Psoas muscle (tissue), 8 donors: Measurements from ENCODE around the gene SMYD3. TPM values are rescaled to one million over a fixed set of nuclear protein-coding genes. Genes with fewer than 3 reads are reported as not detected.

ENCODE experiments used
- ATAC-seq, 4 donors: fragments of 200-7000 bp; cut with Tn5 transposase; one replicate each; pipeline ENCODE4 v1.9.1; 2020; ENCODE audit warnings: moderate library complexity in 3 of 4, mild to moderate bottlenecking in 2 of 4
- DNase-seq, 2 donors: peaks; one replicate each; pipeline ENCODE4 v3.0.0-alpha.2; 2020
- H3K27ac ChIP-seq: fragments of 200-600 bp; one replicate; pipeline ENCODE4 v1.8.0; 2022
- H3K27me3 ChIP-seq, 3 donors: fragments of 200-600 bp in 1 of 3; one replicate each; pipeline versions ENCODE4 v1.6.1 to v1.8.0; 2013 to 2022; ENCODE audit warnings: low read length in 2 of 3, mild to moderate bottlenecking in 2 of 3, moderate library complexity in 1 of 3; ENCODE audit not compliant: insufficient read depth in 3 of 3
- H3K36me3 ChIP-seq, 2 donors: fragments of 200-600 bp in 1 of 2; one replicate each; pipeline versions ENCODE4 v1.6.1 to v1.8.0; 2013 to 2022; ENCODE audit warnings: low read depth in 1 of 2, mild to moderate bottlenecking in 1 of 2, moderate library complexity in 1 of 2; ENCODE audit not compliant: insufficient read depth in 1 of 2
- H3K4me1 ChIP-seq: fragments of 200-600 bp; one replicate; pipeline ENCODE4 v1.8.0; 2022
- H3K4me3 ChIP-seq: fragments of 200-600 bp; one replicate; pipeline ENCODE4 v1.8.0; 2022; ENCODE audit warnings: mild to moderate bottlenecking
- H3K9me3 ChIP-seq: fragments of 200-600 bp; one replicate; pipeline ENCODE4 v1.8.0; 2022
- CTCF ChIP-seq: fragments of 200-600 bp; IDR thresholded peaks from one replicate; pipeline ENCODE4 v1.8.0; 2022; ENCODE audit warnings: antibody characterized with exemption
- WGBS, 3 donors: extraction: QIAGEN DNeasy Blood & Tissue Kit; methylation state at CpG; one replicate each; pipeline versions ENCODE4 v1.1.6 to v1.1.7; 2013; 5-methylcytosine and 5-hydroxymethylcytosine counted together
- intact Hi-C, 2 donors: fragments of 100-400 bp; cut with DNase I; formaldehyde crosslinking; loops; one replicate each; pipeline versions ENCODE4 v1.11.0 to v1.14.2; 2022
- polyA plus RNA-seq, 3 donors: library from polyadenylated mRNA; stranded (reverse); fragments of 200-250 nt; gene quantifications; one replicate each; pipeline ENCODE4 v1.2.3, GENCODE V29; 2013
- total RNA-seq, 4 donors: library from RNA; stranded (reverse); fragmentation: NEBNext Ultra II Directional in 2 of 4; extraction: Animal tissue kit (Norgen Biotek cat#: 25700) in 2 of 4; gene quantifications; one replicate each; pipeline versions ENCODE4 v1.2.1 to v1.2.4, GENCODE V29; 2021 to 2023
- donor health status: healthy with polysubstance abuse.
- donor health status: DM: no; HTN: no; CAD: no; lungs with moderate emphysema.
- donor health status: Bipolar disorder and iron deficiency.
- donor health status: healthy.
- donor health status: DM: yes; HTN: yes; CAD: no.
- donor health status: DM: no; HTN: no; CAD: no.
- donor health status: DM: no; HTN: no; CAD: no.
- donor health status: DM: yes; HTN: yes; CAD: no.

Gene SMYD3
- total and polyA plus RNA-seq, 7 donors, result 2.9 to 6.4 (median 4.9) TPM

- DNase-seq (no peak), ATAC-seq (no peak)
- H3K4me1 ChIP-seq, result no peaks in the 10 kb centered on the region
- TF ChIP-seq CTCF, result no peak
- no peaks in the 10 kb centered on the region for H3K27me3 ChIP-seq
- intact Hi-C loops, result no loop called here
- no peak overlapping the region for H3K27ac ChIP-seq
- no peaks in the 10 kb centered on the region for H3K36me3 ChIP-seq
- no peaks in the 10 kb centered on the region for H3K9me3 ChIP-seq
- H3K4me3 ChIP-seq, result no peak overlapping the region
These were observed 236.8 kb downstream of the SMYD3 start for GRCh38 chr1:246270236-246270635.

DNA sequence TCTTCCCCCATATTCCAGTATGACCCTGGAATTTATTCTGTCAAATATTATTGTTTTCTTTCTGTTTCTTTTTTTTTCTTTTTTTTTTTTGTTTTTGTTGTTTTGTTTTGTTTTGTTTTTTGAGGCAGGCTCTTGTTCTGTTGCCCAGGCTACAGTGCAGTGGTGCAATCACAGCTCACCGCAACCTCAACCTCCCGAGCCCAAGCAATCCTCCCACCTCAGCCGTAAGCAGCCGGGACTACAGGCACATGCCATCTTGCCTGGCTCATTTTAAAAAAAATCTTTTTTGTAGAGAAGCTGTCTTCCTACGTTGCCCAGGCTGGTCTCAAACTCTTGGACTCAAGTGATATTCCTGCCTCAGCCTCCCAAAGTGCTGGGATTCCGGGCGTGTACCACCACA lies 237.6 kb downstream of the SMYD3 start:
- no peaks in the 10 kb centered on the region for H3K36me3 ChIP-seq
- ATAC-seq (no peak), DNase-seq (no peak)
- no peaks in the 10 kb centered on the region for H3K27me3 ChIP-seq
- no peak for TF ChIP-seq CTCF
- H3K4me3 ChIP-seq, result no peak overlapping the region
- intact Hi-C loops, result no loop called here
- 94 to 99% (median 96%) methylated on average over 7 of the region's 7 CpGs for WGBS, 3 donors
- no peak overlapping the region for H3K27ac ChIP-seq
- H3K9me3 ChIP-seq, result no peaks in the 10 kb centered on the region
- no peaks in the 10 kb centered on the region for H3K4me1 ChIP-seq

GRCh38 chr1:246267896-246268295 lies 239.2 kb downstream of the SMYD3 start:
- Histone ChIP-seq H3K4me3 (no peak overlapping the region), H3K27me3 (no peaks in the 10 kb centered on the region), H3K4me1 (no peaks in the 10 kb centered on the region), H3K36me3 (no peaks in the 10 kb centered on the region), H3K27ac (no peak overlapping the region), H3K9me3 (no peaks in the 10 kb centered on the region)
- intact Hi-C loops, result no loop called here
- 75 to 80% (median 78%) methylated on average over 5 of the region's 5 CpGs for WGBS, 3 donors
- no peak for TF ChIP-seq CTCF
- no peak for ATAC-seq
- no peak for DNase-seq

- Histone ChIP-seq H3K4me1 (no peaks in the 10 kb centered on the region), H3K36me3 (no peaks in the 10 kb centered on the region), H3K27ac (no peak overlapping the region), H3K4me3 (no peak overlapping the region), H3K27me3 (no peaks in the 10 kb centered on the region), H3K9me3 (no peaks in the 10 kb centered on the region)
- ATAC-seq (no peak), DNase-seq (no peak)
- TF ChIP-seq CTCF, result no peak
- WGBS, 3 donors, result 79 to 86% (median 79%) methylated on average over 3 of the region's 3 CpGs
- intact Hi-C loops, result no loop called here
These were observed 239.7 kb downstream of the SMYD3 start for GRCh38 chr1:246267426-246267825.

DNA sequence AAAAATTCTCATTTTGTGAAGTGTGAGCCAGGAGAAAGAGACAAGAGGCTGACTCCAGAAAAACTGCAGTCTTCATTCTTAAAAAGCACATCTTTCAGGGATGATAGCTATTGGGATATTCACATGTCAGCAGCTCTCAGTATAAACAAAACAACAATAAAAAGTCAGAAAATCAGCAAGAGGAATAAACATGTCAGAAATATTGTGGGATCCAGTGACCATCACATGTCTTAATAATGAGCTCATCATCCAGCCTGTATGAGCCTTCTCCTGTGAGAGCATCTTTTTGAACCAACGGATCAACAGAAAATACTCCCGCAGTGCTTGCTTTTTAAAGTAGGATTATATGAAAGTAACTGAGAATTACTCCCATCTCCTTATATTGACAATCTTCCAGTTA lies 241.6 kb downstream of the SMYD3 start:
- Histone ChIP-seq H3K9me3 (no peaks in the 10 kb centered on the region), H3K36me3 (no peaks in the 10 kb centered on the region), H3K27ac (no peak overlapping the region), H3K4me1 (no peaks in the 10 kb centered on the region), H3K27me3 (no peaks in the 10 kb centered on the region), H3K4me3 (no peak overlapping the region)
- ATAC-seq, result no peak
- DNase-seq, result no peak
- WGBS, 3 donors, result 84 to 85% (median 84%) methylated on average over 2 of the region's 2 CpGs
- no peak for TF ChIP-seq CTCF
- intact Hi-C loops, result no loop called here
